RWPE2 (cell line): ENCODE results near the gene PXMP2.

Source experiments
- ATAC-seq: fragments of 200-7000 bp; cut with Tn5 transposase; 3 replicates; pipeline ENCODE4 v1.9.1; 2021; ENCODE audit warnings: low read depth
- DNase-seq: peaks from one replicate; pipeline ENCODE4 v3.0.0-alpha.2; 2020; ENCODE audit warnings: low spot score
- H3K27ac ChIP-seq: fragments of 450-650 bp; 2 replicates; pipeline ENCODE4 v1.5.1; 2017; ENCODE audit warnings: mild to moderate bottlenecking; ENCODE audit not compliant: poor library complexity, severe bottlenecking
- H3K27me3 ChIP-seq: fragments of 250-450 bp; sonication (Bioruptor Pico); 2 replicates; pipeline ENCODE4 v1.5.1; 2021; ENCODE audit warnings: mild to moderate bottlenecking, moderate library complexity; ENCODE audit not compliant: insufficient read depth, poor library complexity, severe bottlenecking
- H3K36me3 ChIP-seq: fragments of 250-450 bp; sonication (Bioruptor Pico); 2 replicates; pipeline ENCODE4 v1.5.1; 2020; ENCODE audit warnings: low read depth, mild to moderate bottlenecking, moderate library complexity
- H3K4me1 ChIP-seq: fragments of 250-450 bp; sonication (Bioruptor Pico); 2 replicates; pipeline ENCODE4 v1.5.1; 2021; ENCODE audit warnings: mild to moderate bottlenecking, moderate library complexity; ENCODE audit not compliant: insufficient read depth, poor library complexity, severe bottlenecking
- H3K4me3 ChIP-seq: fragments of 250-450 bp; sonication (Bioruptor Pico); 2 replicates; pipeline ENCODE4 v1.5.1; 2021; ENCODE audit warnings: mild to moderate bottlenecking, moderate library complexity; ENCODE audit not compliant: severe bottlenecking
- H3K9me3 ChIP-seq: fragments of 250-450 bp; sonication (Bioruptor Pico); 2 replicates; pipeline ENCODE4 v1.5.1; 2021; ENCODE audit warnings: mild to moderate bottlenecking, moderate library complexity; ENCODE audit not compliant: severe bottlenecking
- CTCF ChIP-seq: fragments of 450-650 bp; IDR thresholded peaks from one replicate; pipeline ENCODE4 v1.5.1; 2017; ENCODE audit warnings: mild to moderate bottlenecking, moderate library complexity; ENCODE audit not compliant: poor library complexity, severe bottlenecking

PXMP2 gene

GRCh38 chr12:132664206-132665148 lies 22.9 kb upstream of the PXMP2 start:
- H3K9me3 ChIP-seq = no peaks in the 10 kb centered on the region
- no peak for TF ChIP-seq CTCF
- H3K27ac ChIP-seq = no peak overlapping the region
- no peak for DNase-seq
- H3K27me3 ChIP-seq = no peaks in the 10 kb centered on the region
- no peak for ATAC-seq
- H3K4me3 ChIP-seq = no peak overlapping the region
- H3K36me3 ChIP-seq = peaks cover 88% of the 10 kb centered on the region
- no peaks in the 10 kb centered on the region for H3K4me1 ChIP-seq

- H3K9me3 ChIP-seq = no peaks in the 10 kb centered on the region
- ATAC-seq = no peak
- H3K27ac ChIP-seq = no peak overlapping the region
- H3K36me3 ChIP-seq = peaks cover 88% of the 10 kb centered on the region
- no peak for TF ChIP-seq CTCF
- no peak overlapping the region for H3K4me3 ChIP-seq
- H3K27me3 ChIP-seq = no peaks in the 10 kb centered on the region
- no peak for DNase-seq
- no peaks in the 10 kb centered on the region for H3K4me1 ChIP-seq
Measured at GRCh38 chr12:132665149-132665491, 22.3 kb upstream of the PXMP2 start.

GRCh38 chr12:132665794-132666193 lies 21.6 kb upstream of the PXMP2 start:
- no peaks in the 10 kb centered on the region for H3K4me1 ChIP-seq
- no peak for TF ChIP-seq CTCF
- H3K9me3 ChIP-seq = no peaks in the 10 kb centered on the region
- no peak for DNase-seq
- no peaks in the 10 kb centered on the region for H3K27me3 ChIP-seq
- no peak overlapping the region for H3K4me3 ChIP-seq
- H3K36me3 ChIP-seq = peaks cover 86% of the 10 kb centered on the region
- H3K27ac ChIP-seq = no peak overlapping the region
- ATAC-seq = no peak

DNA sequence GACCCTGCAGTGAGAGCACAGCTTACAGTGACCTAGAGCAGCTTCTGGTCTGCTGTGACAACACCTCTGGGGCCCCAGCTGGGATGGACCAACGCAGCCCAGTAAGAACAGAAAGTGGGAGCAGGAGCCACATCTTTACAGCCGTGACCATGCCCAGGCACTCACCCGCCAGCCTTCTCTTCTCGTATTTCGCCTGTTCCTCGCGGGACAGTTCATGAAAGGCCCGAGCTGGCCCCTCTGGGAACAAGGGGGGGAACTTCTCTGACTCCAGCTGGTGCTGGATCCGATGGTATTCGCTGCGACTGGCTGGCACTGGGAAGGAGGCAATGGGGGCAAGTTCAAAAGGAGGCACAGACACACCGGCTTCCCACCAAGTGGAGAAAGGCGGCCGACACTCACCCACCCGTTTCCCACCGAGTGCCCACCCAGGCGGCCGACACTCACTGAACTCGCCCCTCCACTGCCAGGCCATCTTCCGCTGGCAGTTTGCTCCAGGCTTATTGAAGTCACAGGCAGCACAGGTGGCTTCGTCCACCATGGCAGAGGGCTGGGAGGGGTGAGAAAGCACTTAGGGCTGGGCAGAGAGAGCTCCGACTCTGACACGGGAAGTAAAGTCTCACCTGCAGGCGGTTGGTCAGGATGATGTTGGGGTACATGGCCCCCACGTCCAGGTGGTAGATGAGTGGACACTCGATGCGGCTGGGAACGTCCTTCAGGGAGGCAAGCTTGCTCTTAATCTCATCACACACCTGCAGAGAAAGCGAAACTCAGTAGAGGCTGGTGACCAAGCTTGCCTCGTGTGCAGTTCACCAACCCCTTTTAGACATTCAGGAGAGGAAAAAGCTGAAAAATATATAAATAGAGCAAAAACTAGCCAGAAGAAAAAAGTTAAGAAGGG lies 18.9 kb upstream of the PXMP2 start:
- peaks cover 84% of the 10 kb centered on the region for H3K36me3 ChIP-seq
- H3K4me3 ChIP-seq = no peak overlapping the region
- ATAC-seq (no peak), DNase-seq (no peak)
- no peak for TF ChIP-seq CTCF
- no peak overlapping the region for H3K27ac ChIP-seq
- no peaks in the 10 kb centered on the region for H3K9me3 ChIP-seq
- H3K27me3 ChIP-seq = no peaks in the 10 kb centered on the region
- no peaks in the 10 kb centered on the region for H3K4me1 ChIP-seq
